CD4-positive, alpha-beta T cell treated with Interleukin-6 at 100 ng/mL for 8 hours (primary cell): ENCODE data around the gene TSTD2.

Experiments used
- DNase-seq: peaks from one replicate; pipeline ENCODE4 v3.0.0-alpha.2; 2020; ENCODE audit warnings: mixed read lengths, low spot score

TSTD2 gene

DNA sequence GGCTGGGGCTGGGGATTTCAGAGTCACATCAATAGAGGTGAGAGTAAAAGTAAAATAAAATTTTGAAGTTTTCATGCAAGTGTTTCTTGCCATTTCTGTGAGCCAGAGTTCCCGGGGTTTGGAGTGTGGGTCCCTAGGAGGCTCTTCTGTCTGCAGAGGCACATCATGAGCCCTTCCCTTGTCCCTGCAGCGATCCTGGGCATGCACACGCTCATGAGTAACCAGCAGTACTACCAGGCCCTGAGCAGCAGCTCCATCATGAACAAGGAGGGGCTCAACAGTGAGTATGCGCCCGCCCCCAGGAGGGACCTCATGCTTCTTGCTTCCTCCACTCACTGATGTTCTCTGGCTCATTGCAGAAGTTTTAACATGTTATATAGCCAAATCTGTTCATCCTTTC is 70.6 kb downstream of the TSTD2 start:
- no peak for DNase-seq

DNA sequence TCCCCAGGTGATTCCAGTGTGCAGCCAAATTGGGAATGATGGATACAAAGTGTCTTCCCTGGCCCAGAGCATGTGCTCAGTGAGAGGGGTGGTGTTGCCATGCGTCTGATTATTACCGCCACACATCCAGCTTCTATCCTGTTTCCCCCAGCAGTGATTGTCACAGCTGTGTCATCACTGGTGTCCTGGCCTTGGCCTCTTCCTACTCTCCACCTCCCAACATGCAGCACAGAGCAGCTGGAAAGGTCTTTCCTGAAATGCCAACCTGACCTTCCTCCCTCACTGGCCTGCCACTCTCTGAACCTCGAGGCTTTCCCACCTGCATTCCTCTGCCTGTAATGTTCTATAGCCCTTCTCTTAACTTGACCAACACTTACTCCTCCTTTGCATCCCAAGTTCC is 71.7 kb downstream of the TSTD2 start:
- no peak for DNase-seq

DNA sequence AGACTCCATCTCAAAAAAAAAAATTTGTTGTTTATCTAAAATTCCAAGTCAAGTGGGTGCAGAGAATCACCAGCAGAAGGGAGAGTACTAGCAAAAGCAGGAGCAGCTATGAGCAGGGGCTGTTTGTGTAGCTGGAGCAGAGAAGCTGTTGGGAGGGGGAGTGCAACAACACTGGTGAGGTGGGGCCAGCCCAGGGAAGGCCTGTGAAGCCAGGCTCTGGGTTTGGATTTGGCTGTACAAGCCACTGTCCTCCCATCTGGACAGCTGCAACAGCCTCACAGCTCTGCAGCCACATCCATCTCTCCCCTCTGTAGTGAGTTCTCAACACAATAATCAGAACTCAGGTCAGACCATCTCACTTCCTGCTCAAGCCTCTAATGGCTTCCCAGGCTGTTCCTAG is 72.3 kb downstream of the TSTD2 start:
- no peak for DNase-seq

DNA sequence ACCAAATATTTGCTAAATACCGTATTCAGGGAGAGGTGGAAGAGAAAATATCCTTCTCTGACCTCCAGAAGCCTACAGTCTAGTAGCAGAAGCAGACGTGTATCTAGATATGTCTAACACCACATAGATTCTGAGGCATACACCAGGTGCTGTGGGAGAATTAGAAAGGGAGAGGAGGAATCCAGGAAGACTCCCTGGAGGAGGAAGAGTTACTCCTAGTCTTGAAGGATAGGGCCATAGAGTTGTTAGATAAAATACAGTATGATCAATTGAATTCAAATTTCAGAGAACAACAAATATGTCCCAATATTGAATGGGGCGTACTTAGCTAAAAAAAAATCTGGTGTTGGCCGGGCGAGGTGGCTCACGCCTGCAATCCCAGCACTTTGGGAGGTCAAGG is 73.0 kb downstream of the TSTD2 start:
- no peak for DNase-seq

DNA sequence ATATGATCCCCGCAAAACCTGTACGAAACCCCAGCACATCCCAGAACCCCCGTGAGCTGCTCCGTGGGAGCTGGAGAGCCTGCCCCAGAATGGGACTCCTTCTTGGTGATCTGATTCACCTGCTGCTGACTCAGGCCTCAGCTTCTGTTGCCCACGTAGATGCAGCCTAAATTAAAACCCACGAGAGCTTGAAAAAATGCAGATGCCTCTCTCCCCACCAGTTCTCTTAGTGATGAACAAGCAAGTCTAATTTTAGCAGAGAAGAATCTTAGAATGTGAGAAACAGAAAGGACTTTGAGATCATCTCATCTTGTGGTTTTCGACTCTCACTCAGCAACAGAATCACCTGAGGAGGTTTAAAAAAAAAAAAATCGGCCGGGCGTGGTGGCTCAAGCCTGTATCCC is 74.1 kb downstream of the TSTD2 start:
- no peak for DNase-seq

DNA sequence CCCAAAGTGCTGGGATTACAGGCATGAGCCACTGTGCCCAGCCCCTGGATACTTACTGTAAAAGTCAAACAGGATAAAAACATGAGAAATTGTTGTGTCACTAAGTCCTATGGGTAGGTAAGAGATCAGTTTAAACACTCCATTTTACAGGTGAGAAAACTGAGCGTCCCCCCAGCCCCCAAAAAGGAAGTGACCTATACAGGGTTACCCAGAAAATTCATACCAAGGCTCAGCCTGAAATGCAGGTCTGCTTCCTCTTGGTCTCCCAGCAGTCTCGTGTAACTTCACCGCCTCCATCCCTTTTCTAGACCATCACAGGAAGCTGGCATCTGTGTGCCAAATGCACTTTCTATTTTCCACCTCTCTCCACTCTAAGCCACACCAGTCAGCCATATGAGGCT is 74.5 kb downstream of the TSTD2 start:
- DNase-seq, result no peak

DNA sequence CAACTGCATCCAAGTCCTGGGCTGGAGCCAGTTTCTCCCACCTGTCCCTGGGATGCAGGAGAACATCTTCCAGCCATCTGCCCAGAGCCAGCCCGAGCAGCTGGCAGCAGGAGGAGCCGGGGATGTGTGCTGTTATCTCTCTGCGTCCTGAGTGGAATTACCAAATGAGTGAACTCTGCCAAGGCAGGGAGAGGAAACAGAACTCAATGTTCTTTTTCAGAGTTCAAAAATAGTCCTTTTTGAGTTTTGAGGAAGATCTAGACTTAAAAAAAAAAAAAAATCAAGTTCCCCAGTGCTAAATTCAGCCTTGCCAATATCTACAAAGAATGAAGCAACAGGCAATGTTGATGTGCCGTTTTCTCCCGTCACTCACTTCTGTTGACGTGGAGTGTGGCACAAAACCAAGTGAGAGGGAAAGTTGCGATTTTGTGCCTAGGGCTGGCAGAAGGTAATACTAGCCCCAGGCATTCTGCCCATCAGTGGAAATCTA is 75.5 kb downstream of the TSTD2 start:
- no peak for DNase-seq

DNA sequence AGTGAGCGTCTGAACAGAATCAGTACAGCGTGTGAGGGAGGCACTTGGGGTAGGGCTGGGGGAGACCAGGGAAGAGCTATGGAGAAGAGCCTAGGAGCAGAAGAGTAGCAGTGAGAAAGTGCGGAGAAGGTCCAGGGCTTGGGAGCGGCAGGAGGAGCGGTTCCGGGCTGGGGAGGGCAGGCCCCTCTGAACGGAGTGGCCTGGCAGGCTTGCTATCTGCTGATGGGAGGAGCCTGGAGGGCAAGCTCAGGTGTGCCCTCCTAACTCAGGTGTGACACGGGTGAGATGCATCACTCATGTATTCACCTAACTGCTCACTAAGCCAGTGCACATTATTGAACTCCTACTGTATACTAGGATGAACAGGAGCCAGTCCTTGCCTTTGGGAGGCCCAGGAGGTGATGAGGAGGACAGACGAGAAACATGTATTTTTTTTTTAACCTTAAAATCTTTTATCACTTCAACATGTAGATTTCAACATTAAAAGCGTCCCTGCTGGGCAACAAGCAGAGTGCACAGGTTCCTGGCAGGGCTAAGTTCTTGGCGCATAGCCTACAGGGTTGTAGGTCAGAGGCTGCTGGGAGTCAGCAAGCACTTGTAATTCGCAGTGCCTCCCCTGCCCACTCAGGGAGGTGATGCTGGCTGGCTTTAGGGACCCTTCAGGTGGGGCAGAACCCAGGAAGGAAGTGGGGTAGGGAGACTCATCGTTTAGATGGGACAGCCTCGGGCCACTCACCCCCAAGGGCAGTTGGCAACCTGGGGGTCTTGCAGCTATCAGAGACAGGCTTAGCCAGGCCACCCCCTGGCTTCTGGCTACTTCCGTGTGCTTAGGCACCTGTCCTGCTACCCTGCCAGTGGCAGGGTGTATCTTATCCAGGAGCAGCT is 76.2 kb downstream of the TSTD2 start:
- no peak for DNase-seq

DNA sequence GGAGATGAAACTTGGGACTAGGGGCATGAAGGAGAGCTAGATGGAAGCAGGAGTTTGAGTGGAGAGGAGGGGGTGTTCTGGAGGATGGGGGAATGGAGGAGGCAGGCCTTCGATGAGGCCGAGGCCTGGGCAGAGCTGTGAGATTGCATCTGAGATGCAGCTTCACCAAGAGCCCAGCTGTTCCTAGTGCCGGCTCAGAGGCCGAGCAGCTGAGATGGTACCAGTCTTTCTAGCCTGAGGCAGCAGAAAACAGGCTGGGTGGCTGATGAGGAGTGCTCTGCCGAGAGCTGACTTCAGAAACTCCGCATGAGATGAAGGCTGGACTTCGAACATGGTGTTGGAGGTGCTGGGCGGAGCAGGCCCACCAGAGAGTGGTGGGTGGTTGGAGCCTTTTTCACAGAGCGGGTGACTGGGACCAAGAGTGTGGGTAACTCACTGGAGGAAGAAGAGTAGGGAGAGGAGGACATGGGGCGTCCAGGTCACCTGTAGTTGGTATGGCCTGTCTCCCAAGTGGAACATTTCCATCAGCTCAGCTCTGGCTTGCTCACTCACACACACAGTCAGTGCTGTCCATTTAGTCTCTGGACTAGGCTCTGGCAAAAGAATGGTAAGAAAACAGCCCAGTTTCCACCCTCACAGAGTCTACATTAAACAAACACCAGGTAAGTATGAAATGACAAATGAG is 77.0 kb downstream of the TSTD2 start:
- DNase-seq, result no peak

DNA sequence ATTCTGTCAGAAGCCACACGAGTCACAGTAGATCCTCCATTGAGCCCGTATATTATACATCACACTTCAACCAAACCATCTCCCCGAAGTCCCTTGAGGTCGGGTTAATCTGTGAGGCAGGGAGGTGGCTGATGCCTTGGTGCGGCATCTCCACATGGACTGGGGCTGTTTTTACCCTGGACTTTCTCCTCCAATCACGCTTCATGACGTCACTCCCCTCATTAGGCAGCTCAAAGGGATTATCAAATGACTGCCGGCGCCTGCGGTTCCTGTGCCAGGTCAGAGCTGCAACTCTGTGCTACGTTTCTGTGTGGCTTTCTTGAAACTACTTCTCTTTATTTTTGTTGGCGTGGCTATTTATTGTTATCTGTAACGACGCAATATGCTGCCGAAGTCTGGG is 78.0 kb downstream of the TSTD2 start:
- DNase-seq, result no peak

DNA sequence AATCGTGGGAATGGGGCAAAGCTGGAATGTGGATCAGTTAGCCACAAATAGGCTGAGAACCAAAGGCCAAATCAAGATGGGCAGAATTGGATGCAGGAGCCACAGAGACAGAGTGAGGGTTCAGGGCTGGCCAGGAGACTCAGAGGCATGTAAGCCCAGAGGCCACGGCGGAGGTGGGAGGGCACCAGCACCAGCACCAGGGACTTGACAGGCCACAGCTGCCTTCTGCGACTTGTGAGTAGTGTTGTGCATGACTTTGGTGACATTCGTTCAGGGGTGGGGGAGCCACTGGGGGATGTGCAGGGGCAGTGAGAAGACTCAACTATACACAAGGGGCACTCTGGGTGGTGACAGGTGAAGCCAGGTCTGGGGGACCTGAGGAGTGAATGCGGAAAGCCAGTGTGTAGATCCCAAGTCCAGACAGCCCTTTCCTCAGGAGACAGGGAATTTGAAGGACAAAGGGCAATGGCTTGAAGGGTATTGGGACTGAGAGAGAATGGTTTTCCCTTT is 78.5 kb downstream of the TSTD2 start:
- no peak for DNase-seq

DNA sequence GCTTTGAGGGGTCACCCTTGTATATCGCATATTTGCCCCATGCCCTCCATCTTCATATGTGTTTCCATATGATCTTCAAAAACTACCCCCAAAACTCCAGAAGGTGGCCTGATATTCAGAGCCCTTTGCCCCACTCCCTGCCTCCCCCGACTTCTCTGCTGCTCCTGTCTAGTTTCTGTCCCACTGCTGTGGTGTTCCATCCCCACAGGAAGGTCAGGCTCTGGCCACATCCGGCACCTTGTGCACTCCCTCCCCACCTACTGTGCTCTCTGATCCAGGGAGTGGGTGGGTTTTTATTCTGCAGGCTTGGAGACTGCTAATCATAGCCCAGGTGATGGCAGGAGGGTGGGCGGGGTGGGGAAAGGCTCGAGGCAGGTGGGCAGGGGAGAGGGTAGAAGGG is 79.3 kb downstream of the TSTD2 start:
- no peak for DNase-seq

DNA sequence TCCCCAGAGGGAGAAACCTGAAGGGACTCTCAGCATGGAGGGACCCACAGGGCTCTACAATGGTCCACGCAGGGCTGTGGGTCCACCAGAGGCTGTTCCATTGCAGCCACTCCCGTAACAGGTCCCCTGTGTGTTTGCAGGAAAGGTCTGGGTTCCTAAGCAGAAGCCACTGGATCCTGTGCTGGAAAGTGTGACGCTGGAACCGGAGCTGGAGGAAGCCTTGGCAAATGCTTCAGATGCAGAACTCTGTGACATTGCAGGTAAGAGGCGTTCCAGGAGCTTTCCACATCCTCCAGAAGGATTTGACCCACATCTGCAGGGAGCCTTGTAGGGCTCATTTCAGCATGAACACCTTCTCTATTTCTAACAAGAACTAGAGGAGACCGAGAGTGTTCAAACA is 80.0 kb downstream of the TSTD2 start:
- no peak for DNase-seq

DNA sequence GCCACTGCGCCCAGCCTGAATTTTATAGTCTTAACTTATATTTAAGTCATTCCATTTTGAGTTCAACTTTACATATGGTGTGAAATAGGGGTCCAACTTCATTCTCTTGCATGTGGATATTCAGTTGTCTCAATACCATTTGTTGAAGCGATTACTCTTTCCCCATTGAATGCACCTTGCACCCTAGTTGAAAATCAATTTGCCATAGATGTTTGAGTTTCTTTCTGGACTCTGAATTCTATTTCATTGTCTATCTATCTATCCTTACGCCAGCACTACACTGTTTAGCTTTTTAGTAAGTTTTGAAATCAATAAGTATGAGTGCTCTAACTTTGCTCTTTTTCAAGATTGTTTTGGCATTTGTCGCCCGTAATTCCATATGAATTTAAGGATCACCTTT is 81.9 kb downstream of the TSTD2 start:
- DNase-seq, result no peak

DNA sequence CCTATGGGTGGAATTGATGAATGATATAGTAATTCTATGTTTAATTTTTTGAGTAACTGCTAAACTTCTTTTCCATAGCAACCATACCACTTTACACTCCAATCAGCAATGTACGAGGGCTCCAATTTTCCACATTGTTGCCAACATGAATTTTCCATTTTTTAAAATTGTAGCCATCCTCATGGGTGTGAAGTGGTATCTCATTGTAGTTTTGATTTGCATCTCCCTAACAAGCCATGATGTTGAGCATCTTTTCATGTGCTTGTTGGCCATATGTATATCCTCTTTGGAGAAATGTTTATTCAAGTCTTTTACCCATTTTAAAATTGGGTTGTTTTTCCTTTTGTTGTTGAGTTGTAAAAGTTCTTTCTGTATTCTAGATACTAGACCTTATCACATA is 82.8 kb downstream of the TSTD2 start:
- DNase-seq, result no peak
